GM15510 (cell line): ENCODE measurements around the gene MIA3.

Source experiments
- POLR2A ChIP-seq: IDR thresholded peaks from 3 replicates; pipeline ENCODE4 v1.6.1; 2011; ENCODE audit warnings: borderline replicate concordance; ENCODE audit not compliant: insufficient read length; ENCODE audit errors: extremely low read depth

Gene MIA3

GRCh38 chr1:222618001-222618879, at the start of gene MIA3:
MIA3 (plus strand) TSS chr1:222618097; CDS start chr1:222618111, 14 bp downstream.
- TF ChIP-seq POLR2A = peak; percentile 75

GRCh38 chr1:222570837-222571236, 47.1 kb upstream of the MIA3 start:
- no peak for TF ChIP-seq POLR2A

- no peak for TF ChIP-seq POLR2A
Measured at GRCh38 chr1:222579316-222579715, 38.6 kb upstream of the MIA3 start.

GRCh38 chr1:222582099-222582774, 35.7 kb upstream of the MIA3 start:
- TF ChIP-seq POLR2A = no peak

- TF ChIP-seq POLR2A = no peak
Measured at GRCh38 chr1:222583079-222583478, 34.8 kb upstream of the MIA3 start.

GRCh38 chr1:222586842-222587241, 31.1 kb upstream of the MIA3 start:
- no peak for TF ChIP-seq POLR2A

- no peak for TF ChIP-seq POLR2A
Measured at GRCh38 chr1:222588135-222588534, 29.8 kb upstream of the MIA3 start.

GRCh38 chr1:222589462-222590302, 28.2 kb upstream of the MIA3 start, which contains the start of gene TAF1A:
TAF1A (minus strand) TSS chr1:222589933.
- TF ChIP-seq POLR2A = peak; percentile 69

- no peak for TF ChIP-seq POLR2A
Measured at GRCh38 chr1:222592171-222592570, 25.7 kb upstream of the MIA3 start.

- TF ChIP-seq POLR2A = no peak
Measured at GRCh38 chr1:222594789-222595188, 23.1 kb upstream of the MIA3 start.

- TF ChIP-seq POLR2A = no peak
Measured at GRCh38 chr1:222596696-222597095, 21.2 kb upstream of the MIA3 start.

- TF ChIP-seq POLR2A = no peak
Measured at GRCh38 chr1:222600281-222600680, 17.6 kb upstream of the MIA3 start.

- TF ChIP-seq POLR2A = no peak
Measured at GRCh38 chr1:222601257-222601656, 16.6 kb upstream of the MIA3 start.

- TF ChIP-seq POLR2A = no peak
Measured at GRCh38 chr1:222606757-222607156, 11.1 kb upstream of the MIA3 start.

- no peak for TF ChIP-seq POLR2A
Measured at GRCh38 chr1:222610728-222611127, 7.2 kb upstream of the MIA3 start.
